Fibroblast of the aortic adventitia (primary cell): ENCODE data around the gene DUSP9. TPM values are rescaled to one million over a fixed set of nuclear protein-coding genes. Genes with fewer than 3 reads are reported as not detected.

Source experiments
- DNase-seq: peaks from one replicate; pipeline ENCODE4 v3.0.0-alpha.2; 2010; ENCODE audit warnings: low read depth
- H3K4me3 ChIP-seq: 2 replicates; pipeline ENCODE4 v1.5.1; 2011; ENCODE audit warnings: low read depth, mild to moderate bottlenecking, control low read depth, low read length, moderate library complexity
- total RNA-seq: library from RNA; depleted of rRNA; stranded (reverse); fragments of >200 nt; gene quantifications from 2 replicates; pipeline ENCODE4 v1.2.3, GENCODE V29; 2012; ENCODE audit warnings: low replicate concordance
- TF ChIP-seq, protein P1 (sequence below): IDR thresholded peaks from 2 replicates; pipeline ENCODE4 v1.5.1; 2011; ENCODE audit warnings: mild to moderate bottlenecking, low read length, control low read depth, inconsistent platforms; ENCODE audit not compliant: insufficient read depth

DUSP9 gene
- total RNA-seq, 1 donor: not detected

DNA sequence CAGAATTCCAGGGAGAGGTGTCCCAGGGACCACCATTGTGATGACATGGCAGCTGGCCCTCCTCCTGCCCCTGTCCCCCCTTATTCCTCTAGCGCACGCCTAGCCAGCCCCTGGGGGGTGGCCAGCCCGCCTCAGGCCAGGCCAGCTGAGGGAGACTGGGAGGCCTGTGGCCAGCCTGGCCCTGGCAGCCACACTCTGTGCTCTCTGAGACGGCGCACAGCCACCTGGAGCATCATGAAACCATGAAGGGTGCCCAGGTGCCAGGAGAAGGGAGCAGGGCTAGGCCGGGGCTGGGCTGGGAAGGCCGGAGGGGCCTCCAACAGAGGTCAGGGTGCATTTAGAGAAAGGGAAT lies 14.4 kb upstream of the DUSP9 start:
- TF ChIP-seq, protein P1, sequence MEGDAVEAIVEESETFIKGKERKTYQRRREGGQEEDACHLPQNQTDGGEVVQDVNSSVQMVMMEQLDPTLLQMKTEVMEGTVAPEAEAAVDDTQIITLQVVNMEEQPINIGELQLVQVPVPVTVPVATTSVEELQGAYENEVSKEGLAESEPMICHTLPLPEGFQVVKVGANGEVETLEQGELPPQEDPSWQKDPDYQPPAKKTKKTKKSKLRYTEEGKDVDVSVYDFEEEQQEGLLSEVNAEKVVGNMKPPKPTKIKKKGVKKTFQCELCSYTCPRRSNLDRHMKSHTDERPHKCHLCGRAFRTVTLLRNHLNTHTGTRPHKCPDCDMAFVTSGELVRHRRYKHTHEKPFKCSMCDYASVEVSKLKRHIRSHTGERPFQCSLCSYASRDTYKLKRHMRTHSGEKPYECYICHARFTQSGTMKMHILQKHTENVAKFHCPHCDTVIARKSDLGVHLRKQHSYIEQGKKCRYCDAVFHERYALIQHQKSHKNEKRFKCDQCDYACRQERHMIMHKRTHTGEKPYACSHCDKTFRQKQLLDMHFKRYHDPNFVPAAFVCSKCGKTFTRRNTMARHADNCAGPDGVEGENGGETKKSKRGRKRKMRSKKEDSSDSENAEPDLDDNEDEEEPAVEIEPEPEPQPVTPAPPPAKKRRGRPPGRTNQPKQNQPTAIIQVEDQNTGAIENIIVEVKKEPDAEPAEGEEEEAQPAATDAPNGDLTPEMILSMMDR: no peak
- DNase-seq: no peak
- no peak overlapping the region for H3K4me3 ChIP-seq

DNA sequence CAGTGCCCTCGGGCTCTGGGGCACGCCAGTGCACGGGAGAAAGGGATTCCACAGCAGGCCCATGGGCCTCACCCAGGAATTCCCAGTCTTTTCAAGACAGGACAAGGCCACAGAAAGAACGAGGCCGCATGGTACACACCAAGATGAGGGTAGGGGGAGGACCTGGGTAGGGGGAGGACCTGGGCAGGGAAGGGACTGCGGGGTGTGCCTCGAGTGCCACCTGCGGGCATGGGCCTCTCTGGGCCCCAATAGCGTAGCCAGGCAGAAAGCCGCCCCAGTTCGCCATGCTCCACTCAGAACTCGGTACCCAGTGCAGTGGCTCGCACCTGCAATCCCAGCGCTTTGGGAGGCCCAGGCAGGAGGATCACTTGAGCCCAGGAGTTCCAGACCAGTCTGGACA lies 14.0 kb upstream of the DUSP9 start:
- no peak for DNase-seq
- TF ChIP-seq, protein P1: no peak
- no peak overlapping the region for H3K4me3 ChIP-seq

- H3K4me3 ChIP-seq: no peak overlapping the region
- TF ChIP-seq, protein P1: no peak
- DNase-seq: no peak
Measured at GRCh38 chrX:153633607-153634180, 13.3 kb upstream of the DUSP9 start.

- TF ChIP-seq, protein P1: no peak
- no peak for DNase-seq
- no peak overlapping the region for H3K4me3 ChIP-seq
Measured at GRCh38 chrX:153634236-153634635, 12.8 kb upstream of the DUSP9 start.

GRCh38 chrX:153634832-153635231 lies 12.2 kb upstream of the DUSP9 start:
- no peak overlapping the region for H3K4me3 ChIP-seq
- TF ChIP-seq, protein P1: no peak
- DNase-seq: no peak

DNA sequence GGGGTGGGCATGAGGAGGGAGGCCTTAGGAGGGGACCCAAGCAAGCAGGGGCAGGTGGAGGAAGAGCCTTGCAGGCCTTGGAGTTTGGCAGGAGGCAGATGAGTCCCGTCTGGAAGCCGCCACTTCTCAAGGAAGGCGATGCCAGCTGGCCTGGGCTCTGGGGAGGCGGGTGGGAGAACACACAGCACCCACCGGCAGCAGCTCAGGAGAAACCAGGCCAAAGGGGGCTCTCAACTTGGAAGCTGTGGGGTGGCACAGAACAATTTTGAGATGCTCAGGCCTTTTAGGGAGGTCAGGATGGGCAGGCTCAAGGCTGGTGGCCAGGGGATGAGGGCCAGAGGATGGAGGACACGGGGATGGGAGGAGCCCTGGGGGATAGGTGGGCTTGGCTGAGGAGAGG lies 11.6 kb upstream of the DUSP9 start:
- no peak overlapping the region for H3K4me3 ChIP-seq
- no peak for DNase-seq
- TF ChIP-seq, protein P1: no peak

DNA sequence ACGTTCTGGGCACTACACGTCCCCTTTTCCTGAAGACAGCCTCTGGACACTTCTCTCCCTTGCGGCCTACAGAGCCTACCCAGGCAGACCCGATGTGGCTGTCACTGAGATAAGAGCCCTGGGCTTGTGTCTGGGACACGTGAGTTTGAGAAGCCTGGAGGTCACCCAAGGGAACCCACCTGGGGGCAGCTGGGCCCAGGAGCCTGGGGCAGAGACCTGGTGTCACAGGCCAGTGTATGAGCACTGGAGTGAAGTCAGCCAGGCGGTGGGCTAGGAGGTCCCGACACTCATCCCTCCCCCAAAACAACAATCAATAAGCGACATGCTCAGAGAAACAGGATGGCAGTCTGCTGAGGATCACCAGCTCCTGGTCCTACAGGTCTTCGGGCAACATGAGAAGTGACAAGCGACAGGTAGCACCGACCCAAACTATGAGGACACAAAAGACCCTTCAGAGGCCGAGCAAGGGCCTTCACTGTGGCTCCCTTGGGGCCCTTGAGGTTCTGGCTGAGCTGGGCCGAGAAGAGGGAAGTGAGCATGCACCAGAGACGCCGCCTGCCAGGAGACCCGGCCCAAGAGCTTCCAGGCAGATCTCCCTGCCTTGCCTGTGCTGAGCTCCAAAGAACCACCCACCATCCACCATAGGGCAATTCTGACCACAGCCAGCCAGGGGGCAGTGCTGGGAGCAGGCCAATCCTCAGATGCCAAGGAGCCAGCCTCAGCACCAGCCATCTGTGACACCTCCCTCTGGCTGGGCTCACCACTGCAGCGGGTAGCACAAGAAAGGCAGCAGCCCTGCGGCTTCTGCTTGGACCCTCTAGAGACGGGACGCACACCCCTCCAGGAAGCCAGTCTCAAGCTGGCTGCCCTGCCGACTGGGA lies 11.0 kb upstream of the DUSP9 start:
- no peak overlapping the region for H3K4me3 ChIP-seq
- TF ChIP-seq, protein P1: peak; percentile 15
- DNase-seq: no peak
